ENCODE data around the gene WRAP53.

The WRAP53 gene

DNA sequence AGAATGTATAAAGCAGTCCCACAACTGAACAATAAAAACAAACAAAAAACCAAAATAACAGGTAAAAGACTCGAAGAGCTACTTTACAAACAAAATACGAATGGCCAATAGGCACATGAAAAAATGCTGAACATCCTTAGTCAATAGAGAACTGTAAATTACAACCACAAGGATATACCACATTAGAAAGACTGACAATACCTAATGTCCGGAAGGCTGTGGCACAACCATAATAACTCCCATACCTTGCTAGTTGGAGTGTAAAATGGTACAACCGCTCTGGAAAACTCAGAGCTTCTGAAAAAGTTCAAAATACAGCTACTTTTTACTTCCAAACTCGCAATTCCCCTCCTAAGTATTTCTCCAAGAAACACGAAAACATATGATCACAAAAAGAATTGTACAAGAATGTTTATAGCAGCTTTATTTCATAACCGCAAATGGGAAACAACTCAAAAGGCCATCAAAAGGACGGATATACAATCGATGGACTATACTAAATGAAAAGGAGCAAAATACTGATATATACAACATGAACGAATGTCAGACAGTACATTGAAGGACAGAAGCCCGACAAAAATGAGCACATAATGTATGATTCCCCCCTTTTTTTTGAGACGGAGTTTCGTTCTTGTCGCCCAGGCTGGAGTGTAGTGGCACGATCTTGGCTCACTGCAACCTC is 3.3 kb upstream of the WRAP53 start:
- no peak for DNase-seq (ENCODE audit: low spot score)

DNA sequence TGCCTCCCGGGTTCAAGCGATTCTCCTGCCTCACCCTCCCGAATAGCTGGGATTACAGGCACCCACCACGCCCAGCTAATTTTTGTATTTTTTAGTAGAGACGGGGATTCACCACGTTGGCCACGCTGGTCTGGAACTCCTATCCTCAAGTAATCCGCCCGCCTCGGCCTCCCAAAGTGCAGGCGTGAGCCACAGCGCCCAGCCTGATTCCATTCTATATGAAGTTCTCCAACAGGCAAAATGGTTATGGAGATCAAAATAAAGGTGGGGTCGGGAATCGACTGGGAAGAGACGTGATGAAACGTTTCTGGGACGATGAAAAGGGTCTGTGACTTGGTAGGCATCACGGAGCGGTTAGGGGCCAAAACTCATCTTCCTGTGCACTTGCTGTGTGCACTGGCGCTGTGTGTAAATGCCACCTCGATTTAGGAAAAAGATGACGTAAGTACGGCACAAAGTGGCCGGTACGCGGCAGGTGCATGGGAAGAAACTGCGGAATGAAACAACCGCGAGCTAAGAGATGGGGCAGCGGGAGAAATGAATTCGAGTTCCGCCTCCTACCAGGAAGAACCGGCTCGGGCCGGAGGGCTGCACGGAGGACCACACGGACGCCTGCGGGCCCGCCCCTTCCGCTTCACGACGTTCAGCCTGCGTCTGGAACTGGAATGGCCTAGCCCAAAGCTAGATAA is 2.6 kb upstream of the WRAP53 start:
- DNase-seq (ENCODE audit: low spot score): peak; percentile 81

DNA sequence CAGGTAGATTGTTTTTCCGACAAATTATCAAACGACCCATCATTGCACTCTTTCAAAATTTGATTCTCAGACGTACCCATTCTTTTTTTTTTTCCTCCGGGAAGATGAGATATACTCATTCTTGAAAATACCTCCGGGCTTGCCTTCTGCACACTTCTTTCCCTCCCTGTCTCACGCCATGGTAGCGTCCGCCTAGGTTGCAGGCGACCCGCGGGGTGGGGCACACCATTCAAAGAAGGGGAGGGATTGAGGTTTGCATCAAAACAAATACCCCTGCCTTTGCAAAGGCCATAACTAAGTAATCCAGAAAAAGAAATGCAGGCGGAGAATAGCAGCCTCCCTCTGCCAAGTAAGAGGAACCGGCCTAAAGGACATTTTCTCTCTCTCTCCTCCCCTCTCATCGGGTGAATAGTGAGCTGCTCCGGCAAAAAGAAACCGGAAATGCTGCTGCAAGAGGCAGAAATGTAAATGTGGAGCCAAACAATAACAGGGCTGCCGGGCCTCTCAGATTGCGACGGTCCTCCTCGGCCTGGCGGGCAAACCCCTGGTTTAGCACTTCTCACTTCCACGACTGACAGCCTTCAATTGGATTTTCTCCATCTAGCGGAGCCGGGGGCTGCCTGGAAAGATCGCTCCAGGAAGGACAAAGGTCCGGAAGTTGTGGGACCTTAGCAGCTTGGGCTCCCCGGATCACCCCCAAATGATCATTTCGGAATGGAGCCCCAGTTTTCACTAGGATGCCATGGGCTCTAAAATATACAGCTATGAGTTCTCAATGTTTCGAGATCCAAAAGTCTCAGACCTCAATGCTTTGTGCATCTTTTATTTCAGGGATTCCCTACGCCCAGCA is 1.8 kb upstream of the WRAP53 start:
- peak; percentile 49 for DNase-seq (ENCODE audit: low spot score)

DNA sequence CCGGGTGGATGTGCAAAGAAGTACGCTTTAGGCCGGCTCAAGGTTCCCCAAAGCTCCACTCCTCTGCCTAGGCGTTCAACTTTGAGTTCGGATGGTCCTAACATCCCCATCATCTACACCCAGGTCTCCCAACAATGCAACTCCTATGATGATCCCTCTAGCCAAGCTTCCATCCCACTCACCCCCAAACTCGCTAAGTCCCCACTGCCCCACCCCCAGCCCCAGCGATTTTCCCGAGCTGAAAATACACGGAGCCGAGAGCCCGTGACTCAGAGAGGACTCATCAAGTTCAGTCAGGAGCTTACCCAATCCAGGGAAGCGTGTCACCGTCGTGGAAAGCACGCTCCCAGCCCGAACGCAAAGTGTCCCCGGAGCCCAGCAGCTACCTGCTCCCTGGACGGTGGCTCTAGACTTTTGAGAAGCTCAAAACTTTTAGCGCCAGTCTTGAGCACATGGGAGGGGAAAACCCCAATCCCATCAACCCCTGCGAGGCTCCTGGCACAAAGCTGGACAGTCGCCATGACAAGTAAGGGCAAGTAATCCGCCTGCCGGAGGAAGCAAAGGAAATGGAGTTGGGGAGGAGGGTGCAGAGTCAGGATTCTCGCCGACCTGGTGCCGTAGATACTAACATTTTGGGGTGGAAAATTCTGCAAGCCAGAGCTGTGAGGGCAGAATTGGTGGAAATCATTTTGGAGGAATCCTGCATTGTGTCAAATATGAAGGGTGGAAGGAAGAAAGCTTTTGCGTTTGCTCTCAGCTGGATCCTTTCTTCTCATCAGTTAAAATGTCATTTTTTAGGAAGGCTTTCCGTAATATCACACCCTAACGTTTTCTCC is 987 bp upstream of the WRAP53 start, which contains the start of gene TP53:
Gene TP53, minus strand, starts transcription at position 419 of the 836 bp plus-strand sequence. CDS start 10,896 bp downstream, outside the sequence.
- peak; percentile 68 for DNase-seq (ENCODE audit: low spot score)

DNA sequence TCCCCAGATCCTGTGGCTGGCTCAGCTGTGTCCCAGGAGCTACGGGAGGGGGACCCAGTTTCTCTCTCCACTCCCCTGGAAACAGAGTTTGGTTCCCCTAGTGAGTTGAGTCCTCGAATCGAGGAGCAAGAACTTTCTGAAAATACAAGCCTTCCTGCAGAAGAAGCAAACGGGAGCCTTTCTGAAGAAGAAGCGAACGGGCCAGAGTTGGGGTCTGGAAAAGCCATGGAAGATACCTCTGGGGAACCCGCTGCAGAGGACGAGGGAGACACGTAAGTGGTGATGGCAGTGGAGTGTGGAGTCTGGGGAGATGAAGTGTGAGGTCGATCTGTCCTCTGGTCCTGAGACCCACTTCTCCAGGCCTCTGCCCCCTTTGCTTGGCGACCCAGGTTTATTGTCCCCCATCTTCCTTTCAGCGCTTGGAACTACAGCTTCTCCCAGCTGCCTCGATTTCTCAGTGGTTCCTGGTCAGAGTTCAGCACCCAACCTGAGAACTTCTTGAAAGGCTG is 585 bp downstream of the WRAP53 start:
- no peak for DNase-seq (ENCODE audit: low spot score)

DNA sequence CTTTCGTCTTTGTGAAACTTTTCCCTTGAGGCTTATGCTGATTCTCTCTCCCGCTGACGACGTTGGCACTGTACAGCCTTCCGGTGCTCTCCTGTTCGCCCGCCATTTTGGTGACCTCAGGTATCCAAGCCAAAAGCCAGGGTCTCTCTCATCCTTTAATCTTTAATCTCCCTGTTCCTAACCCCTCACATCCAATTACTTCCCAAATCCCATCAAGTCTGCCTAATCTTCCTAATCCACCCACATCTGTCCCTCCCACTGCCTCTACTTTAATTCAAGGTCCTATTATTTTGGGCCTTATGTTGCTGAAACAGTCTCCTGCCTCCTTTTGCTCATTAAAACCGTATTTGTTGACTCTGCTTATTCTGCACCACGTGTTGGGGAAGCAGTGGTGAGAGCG is 7.3 kb downstream of the WRAP53 start:
- peak; percentile 52 for DNase-seq (ENCODE audit: low spot score)

DNA sequence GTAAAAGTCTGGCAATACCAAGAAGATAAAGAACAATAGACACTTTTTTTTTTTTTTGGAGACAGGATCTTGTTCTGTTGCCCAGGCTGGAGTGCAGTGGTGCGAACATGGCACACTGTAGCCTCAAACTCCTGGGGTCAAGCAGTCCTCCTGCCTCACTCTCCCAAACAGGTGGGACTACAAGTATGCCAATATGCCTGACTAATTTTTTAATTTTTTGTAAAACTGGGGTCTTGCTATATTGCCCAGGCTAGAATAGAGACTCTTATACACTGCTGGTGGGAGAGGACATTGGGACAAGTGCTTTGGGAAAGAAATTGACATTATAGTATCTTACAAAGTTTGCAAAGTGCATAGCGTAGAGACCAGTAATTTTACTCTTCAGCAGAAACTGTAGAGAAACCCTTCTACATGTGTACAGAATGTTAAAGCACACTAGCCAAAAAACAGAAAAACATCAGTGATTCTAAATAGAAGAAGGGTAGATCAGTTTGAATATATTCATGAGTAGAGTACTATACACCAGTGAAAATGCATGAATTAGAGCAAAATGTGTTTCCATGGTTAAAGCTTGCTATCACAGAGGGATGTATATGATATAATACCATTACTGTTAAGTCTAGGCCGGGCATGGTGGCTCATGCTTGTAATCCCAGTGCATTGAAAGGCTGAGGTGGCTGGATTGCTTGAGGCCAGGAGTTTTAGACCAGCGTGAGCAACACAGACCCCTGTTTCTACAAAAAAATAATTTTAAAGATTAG is 9.7 kb downstream of the WRAP53 start:
- no peak for DNase-seq (ENCODE audit: low spot score)

DNA sequence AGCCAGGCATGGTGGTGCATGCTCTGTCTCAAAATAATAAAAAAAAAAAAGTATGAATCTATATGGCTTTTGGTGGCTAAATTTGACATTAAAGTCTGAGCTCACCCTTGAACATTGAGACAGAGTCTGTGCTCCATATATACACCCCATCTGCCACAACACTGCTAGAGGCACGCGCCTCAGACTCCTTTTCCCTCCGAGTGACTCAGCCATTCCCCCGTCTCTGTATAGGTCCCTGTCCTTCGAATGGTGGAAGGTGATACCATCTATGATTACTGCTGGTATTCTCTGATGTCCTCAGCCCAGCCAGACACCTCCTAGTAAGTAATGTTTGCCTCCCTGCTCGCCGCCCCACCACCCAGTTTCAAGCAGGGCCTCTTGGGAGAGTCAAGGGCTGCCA is 12.2 kb downstream of the WRAP53 start:
- DNase-seq (ENCODE audit: low spot score): no peak

DNA sequence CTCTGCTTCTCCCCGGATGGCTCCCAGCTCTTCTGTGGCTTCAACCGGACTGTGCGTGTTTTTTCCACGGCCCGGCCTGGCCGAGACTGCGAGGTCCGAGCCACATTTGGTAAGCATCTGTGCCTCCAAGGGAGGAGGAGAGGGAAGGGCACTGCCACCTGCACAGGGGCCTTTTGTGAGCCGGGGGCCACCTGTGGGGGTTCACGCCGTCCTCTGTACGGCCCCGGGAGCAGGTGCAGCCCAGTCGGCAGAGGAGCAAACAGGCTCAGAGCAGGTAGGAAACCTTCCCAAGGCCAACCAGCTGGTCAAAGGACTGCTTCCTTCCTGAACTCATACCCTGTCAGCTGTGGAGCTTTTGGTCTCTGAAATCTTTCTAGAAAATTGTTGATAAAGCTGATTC is 13.4 kb downstream of the WRAP53 start:
- no peak for DNase-seq (ENCODE audit: low spot score)

DNA sequence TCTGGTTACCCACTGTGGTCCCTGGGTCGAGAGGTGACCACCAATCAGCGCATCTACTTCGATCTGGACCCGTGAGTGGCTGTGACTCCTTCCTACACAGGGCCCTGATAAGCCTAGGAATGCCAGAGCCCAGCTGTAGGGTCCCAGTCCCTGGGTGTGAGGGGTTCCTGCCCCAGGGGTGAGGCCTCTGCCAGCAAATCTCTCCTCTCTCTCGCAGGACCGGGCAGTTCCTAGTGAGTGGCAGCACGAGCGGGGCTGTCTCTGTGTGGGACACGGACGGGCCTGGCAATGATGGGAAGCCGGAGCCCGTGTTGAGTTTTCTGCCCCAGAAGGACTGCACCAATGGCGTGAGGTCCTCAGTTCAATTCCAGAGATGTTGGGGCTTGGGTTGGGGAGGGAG is 14.5 kb downstream of the WRAP53 start:
- DNase-seq (ENCODE audit: low spot score): no peak

DNA sequence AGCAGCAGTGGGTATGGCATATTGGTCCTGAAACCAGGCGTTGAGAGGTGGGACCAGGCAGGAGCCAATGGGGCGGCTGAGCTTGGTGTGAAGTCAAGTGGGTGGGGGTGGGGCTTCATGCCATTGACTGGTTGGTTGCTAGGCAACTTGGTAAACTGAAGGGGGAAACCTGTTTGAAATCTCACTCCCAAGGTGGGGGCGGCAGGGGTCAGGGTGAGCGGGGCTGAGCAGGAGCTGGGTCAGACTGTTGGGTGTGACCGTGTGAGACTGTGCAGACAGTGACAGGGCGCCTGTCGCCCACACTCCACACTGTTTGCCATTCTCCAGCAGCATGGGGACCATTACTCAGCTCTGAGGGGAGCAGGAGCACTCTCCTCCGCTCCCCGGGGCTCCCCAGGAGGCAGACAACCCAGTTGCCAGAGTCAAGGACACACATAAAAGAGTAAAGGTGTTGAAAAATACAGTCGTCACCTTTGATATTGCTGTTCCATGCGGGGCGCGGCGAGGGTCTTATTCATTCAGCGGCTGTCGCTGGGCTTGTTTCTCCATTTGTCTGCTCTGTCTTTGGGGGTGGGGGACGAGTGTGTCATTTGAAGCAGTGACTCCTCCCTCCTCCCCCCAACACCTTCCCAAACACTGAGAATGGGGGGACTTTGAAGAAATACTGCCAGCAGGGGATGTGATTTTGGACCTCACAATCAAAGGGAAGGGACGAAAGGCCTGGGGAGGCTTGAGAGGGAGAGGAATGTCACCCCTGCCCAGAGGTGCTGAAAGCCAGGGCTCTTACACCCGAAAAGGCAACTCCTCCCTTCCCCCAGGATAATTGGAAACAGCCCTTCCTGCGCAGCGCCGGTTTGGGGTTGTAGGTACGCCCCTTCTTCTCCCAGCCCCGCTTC is 15.6 kb downstream of the WRAP53 start:
- DNase-seq (ENCODE audit: low spot score): peak; percentile 40

DNA sequence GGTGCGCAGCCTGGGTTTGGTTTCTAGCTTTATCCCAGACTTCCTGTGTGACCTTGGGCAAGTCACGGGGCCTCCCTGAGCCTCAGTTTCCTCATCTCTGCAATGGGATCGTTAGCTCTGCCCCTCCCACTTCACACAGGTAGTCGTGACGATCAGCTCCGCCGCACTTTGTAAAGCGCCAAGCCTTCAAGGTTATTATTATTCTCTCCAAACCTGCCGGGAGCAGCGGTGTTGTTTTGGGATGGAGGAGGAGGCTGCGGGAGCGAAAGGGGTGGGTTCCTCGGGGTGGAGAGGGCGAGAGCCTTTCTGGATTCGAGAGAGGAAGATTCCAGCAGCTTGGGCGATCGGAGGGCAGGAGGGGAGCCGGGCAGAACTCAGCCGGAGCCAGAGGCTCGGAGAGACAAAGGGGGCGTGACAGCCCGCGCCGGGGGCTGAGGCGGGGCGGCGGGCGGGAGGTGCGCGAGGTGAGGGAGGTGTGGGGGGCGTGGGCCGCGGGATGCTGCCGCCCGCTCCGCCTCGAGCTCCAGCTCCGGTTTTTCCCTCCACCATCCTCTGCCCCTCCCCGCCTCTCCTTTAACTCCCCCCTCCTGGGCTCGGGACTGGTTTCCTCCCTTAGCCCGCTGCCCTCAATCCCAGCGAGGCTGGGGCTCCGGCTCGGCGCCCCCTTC is 16.5 kb downstream of the WRAP53 start, which contains the start of gene EFNB3:
Gene EFNB3, plus strand, starts transcription at position 602 of the 668 bp plus-strand sequence. CDS start 397 bp downstream, outside the sequence.
- DNase-seq (ENCODE audit: low spot score): peak; percentile 82

DNA sequence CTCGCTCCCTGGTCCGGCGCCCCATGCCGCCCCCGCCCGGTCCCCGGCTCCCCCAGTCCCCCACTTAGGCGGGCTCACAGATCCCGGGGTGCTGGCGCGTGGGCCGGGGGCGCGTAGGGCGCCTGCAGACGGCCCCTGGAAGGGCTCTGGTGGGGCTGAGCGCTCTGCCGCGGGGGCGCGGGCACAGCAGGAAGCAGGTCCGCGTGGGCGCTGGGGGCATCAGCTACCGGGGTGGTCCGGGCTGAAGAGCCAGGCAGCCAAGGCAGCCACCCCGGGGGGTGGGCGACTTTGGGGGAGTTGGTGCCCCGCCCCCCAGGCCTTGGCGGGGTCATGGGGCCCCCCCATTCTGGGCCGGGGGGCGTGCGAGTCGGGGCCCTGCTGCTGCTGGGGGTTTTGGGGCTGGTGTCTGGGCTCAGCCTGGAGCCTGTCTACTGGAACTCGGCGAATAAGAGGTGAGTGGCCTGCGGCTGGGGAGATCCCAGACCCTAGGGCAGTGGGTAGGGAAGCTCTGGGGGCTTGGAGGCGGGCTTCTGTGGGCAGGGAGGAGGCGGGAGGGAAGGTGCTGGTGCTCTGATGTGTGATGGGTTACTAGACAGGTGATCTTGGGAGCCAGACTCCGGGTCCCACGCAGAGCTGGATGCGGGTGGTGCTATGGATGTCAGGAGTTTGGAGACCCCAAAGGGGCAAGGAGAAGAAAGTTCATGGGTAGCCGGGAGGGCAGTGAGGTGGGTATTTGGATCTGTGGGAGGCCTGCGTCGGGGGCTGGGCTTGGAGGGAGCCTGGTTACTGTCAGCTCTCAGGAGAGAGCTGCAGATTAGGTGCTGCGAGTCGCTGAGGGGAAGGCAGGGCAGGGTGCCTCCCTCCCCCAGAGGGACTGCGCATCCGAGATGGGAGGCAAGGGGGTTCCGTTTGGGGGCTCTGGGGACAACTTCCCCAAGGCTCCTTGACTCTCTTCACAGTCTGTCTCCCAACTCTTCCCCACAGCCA is 17.3 kb downstream of the WRAP53 start:
- peak; percentile 32 for DNase-seq (ENCODE audit: low spot score)

DNA sequence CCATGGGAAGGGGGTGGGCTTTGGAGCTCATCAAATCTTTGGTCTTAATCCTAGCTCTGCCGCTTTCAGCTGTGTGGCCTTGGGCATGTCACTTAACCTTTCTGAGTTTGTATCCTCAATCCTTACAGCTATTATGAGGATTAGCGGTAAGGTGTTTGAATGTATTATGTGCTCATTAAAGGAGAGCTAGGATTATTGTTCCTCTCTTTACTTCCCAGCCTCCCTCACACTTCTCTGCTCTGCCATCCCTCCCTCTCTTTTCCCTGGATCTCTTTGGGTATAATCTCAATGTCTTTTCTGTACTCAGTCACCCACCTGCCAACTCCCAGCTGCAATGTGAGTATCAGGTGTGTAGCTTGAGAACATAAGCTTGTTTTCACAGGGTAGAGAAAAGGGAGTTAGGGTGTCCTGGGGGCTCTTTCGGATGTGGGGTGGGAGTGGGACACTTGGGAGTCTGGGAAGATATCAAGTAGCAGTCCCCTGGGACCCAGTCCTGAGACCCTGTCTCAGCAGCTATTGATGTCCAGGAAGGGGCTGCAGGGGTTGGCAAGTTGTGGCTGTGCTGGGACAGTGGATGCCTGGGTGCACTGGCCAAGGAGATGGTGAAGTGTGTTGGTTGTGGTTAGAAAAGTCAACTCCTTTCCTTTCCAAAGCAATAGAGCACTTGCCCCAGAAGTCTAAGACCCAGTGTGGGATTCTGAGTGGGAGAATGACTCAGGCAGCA is 18.5 kb downstream of the WRAP53 start:
- no peak for DNase-seq (ENCODE audit: low spot score)

DNA sequence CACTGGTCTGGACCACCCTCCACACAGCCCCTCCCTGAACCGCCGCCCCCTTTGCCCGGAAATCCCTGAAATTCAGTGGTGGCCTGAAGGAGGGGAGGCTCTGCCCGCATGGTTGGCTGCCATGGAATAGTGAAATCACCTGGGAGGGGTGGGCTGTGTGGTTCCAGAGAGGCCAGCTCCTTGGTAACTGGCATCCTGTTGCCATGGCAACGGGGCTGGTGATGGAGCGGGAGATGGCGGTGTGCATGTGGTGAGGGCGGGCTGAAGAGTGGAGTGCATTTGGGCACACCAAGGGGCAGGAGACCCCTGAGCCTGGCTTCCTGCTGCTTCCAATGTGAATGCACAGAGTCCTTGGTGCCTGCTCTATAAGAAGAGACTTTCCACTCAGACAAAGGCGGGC is 19.2 kb downstream of the WRAP53 start:
- no peak for DNase-seq (ENCODE audit: low spot score)

DNA sequence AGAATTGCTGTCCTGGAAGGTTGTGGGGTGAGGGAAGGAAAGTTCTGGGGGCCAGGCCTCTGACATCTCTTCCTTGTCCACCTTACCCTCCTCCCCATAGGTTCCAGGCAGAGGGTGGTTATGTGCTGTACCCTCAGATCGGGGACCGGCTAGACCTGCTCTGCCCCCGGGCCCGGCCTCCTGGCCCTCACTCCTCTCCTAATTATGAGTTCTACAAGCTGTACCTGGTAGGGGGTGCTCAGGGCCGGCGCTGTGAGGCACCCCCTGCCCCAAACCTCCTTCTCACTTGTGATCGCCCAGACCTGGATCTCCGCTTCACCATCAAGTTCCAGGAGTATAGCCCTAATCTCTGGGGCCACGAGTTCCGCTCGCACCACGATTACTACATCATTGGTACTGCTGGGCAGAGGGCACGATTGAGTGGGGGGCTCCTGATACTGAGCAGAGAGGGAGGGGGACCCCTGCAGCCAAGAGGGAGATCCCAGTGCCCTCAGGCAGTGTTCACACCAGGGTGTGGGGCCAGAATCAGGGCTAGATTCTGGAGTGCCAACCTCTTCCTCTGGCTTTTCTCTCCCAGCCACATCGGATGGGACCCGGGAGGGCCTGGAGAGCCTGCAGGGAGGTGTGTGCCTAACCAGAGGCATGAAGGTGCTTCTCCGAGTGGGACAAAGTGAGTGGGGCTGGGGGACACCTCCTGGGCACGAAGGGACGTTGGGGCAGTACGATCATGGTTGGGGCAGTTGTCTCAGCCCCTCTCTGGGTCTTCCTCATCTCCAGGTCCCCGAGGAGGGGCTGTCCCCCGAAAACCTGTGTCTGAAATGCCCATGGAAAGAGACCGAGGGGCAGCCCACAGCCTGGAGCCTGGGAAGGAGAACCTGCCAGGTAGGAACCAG is 19.8 kb downstream of the WRAP53 start:
- no peak for DNase-seq (ENCODE audit: low spot score)

Measured in D341Med (cell line).